Heart left ventricle (tissue), 16 donors: ENCODE data around the gene CFAP299. TPM values are rescaled to one million over a fixed set of nuclear protein-coding genes. Genes with fewer than 3 reads are reported as not detected.

ENCODE experiments used
- ATAC-seq, 4 donors: fragments of 200-7000 bp; cut with Tn5 transposase; one replicate each; pipeline ENCODE4 v1.9.1; 2020 to 2022; ENCODE audit warnings: moderate library complexity in 4 of 4, mild to moderate bottlenecking in 3 of 4, moderate number of reproducible peaks in 1 of 4
- DNase-seq, 5 donors: peaks; one replicate each; pipeline ENCODE4 v3.0.0-alpha.2; 2020
- H3K27ac ChIP-seq, 12 donors: fragments of 200-600 bp; sonication (generic) in 4 of 12; one replicate each; pipeline versions ENCODE4 v1.5.0 to v1.8.0; 2016 to 2022; ENCODE audit warnings: mild to moderate bottlenecking in 2 of 12
- H3K27me3 ChIP-seq, 9 donors: fragments of 200-600 bp; sonication (generic) in 2 of 9; one replicate each; pipeline versions ENCODE4 v1.5.1 to v1.8.0; 2016 to 2022; ENCODE audit warnings: mild to moderate bottlenecking in 3 of 9
- H3K36me3 ChIP-seq, 9 donors: fragments of 200-600 bp; sonication (generic) in 2 of 9; one replicate each; pipeline versions ENCODE4 v1.5.0 to v1.8.0; 2018 to 2022; ENCODE audit warnings: mild to moderate bottlenecking in 2 of 9
- H3K4me1 ChIP-seq, 12 donors: fragments of 200-600 bp; sonication (generic) in 4 of 12; one replicate each; pipeline versions ENCODE4 v1.5.0 to v1.8.0; 2016 to 2022; ENCODE audit warnings: mild to moderate bottlenecking in 3 of 12
- H3K4me3 ChIP-seq, 12 donors: fragments of 200-600 bp; sonication (generic) in 4 of 12; one replicate each; pipeline versions ENCODE4 v1.5.0 to v1.8.0; 2017 to 2022; ENCODE audit warnings: mild to moderate bottlenecking in 9 of 12, moderate library complexity in 4 of 12
- H3K9me3 ChIP-seq, 12 donors: fragments of 200-600 bp; sonication (generic) in 4 of 12; one replicate each; pipeline versions ENCODE4 v1.5.0 to v1.8.0; 2016 to 2022; ENCODE audit warnings: mild to moderate bottlenecking in 1 of 12
- CTCF ChIP-seq, 12 donors: fragments of 200-600 bp; sonication (generic) in 4 of 12; IDR thresholded peaks; one replicate each; pipeline versions ENCODE4 v1.5.0 to v1.8.0; 2018 to 2022; ENCODE audit warnings: antibody characterized with exemption in 12 of 12, mild to moderate bottlenecking in 5 of 12
- POLR2A ChIP-seq, 2 donors: fragments of 450-650 bp; IDR thresholded peaks; one replicate each; pipeline ENCODE4 v1.6.1; 2017; ENCODE audit warnings: antibody characterized with exemption in 2 of 2, mild to moderate bottlenecking in 2 of 2, moderate library complexity in 2 of 2
- WGBS, 4 donors: extraction: QIAGEN DNeasy Blood & Tissue Kit in 2 of 4; methylation state at CpG; one replicate each; pipeline versions ENCODE4 v1.1.5 to v1.1.7; 2013 to 2018; 5-methylcytosine and 5-hydroxymethylcytosine counted together
- intact Hi-C, 10 donors: fragments of 100-400 bp; cut with DNase I; formaldehyde crosslinking; loops; one replicate each; pipeline versions ENCODE4 v1.11.1 to v1.14.2; 2022
- polyA plus RNA-seq, 2 donors: library from polyadenylated mRNA; stranded (reverse); fragments of 200-250 nt; gene quantifications; one replicate each; pipeline ENCODE4 v1.2.3, GENCODE V29; 2013
- total RNA-seq, 9 donors: library from RNA; depleted of rRNA in 2 of 9; stranded (reverse); fragments of >200 nt in 2 of 9; fragmentation: NEBNext Ultra II Directional in 3 of 9; extraction: Animal tissue kit (Norgen Biotek cat#: 25700) in 3 of 9; gene quantifications; one replicate each; pipeline versions ENCODE4 v1.1.0 to v1.2.4, GENCODE V29; 2016 to 2023
- donor health status: ischemic (EF 13 %, LVEDD 7.1; RV severe dilation, severe dysfunction).
- donor health status: healthy with polysubstance abuse.
- donor health status: DM: no; HTN: yes; CAD: no.
- donor health status: DM: no; HTN: no; CAD: no.
- donor health status: ischemic (EF 25% LVEDD 6.9; RV normal size, moderate dysfunction).
- donor health status: ischemic (EF 25% LVEDD 5.7; RV mildly dilated, moderate dysfunction).
- donor health status: healthy.
- donor health status: DM: yes; HTN: yes; CAD: no.
- donor health status: ischemic (EF 35%, LVEDD 5.7; RV mildly dilated, moderate dysfunction).
- donor health status: nonischemic (EF 11% LVEDD 7.7; RV severe dilation, severe dysfunction).
- donor health status: DM: yes; HTN: yes; CAD: no.
- donor health status: PGD.
- donor health status: ischemic (EF 29% LVEDD 5.4; RV normal size, mild dysfunction).
- donor health status: nonischemic (EF 23%, LVEDD 6.1; RV moderate dilation, normal function).

The CFAP299 gene
- total and polyA plus RNA-seq, 11 donors: 0.25 TPM; not detected in 10

GRCh38 chr4:80986011-80986410 is 650.5 kb downstream of the CFAP299 start:
- no peak for TF ChIP-seq CTCF (IDR thresholded peaks at IDR 0.05)
- TF ChIP-seq POLR2A (IDR thresholded peaks at IDR 0.05): no peak
- intact Hi-C loops: loop anchor here in 3 of 10 donors (5.0 to 10.0 kb wide), 2 partner anchors 621 to 624 kb away; no protein-coding TSS in a partner anchor
- Histone ChIP-seq H3K4me3 (no peak overlapping the region), H3K4me1 (no peaks in the 10 kb centered on the region), H3K9me3 (no peaks in the 10 kb centered on the region), H3K36me3 (no peaks in the 10 kb centered on the region), H3K27me3 (peaks cover 0 to 2% (median 0%) of the 10 kb centered on the region in 9 donors), H3K27ac (no peak overlapping the region)
- no peak for DNase-seq
- no peak for ATAC-seq

- TF ChIP-seq CTCF (IDR thresholded peaks at IDR 0.05): peak; percentile 40 to 72 (median 62)
- TF ChIP-seq POLR2A (IDR thresholded peaks at IDR 0.05): no peak
- H3K4me3 ChIP-seq: no peak overlapping the region
- DNase-seq (no peak), ATAC-seq (no peak)
- H3K27ac ChIP-seq: no peak overlapping the region
- H3K9me3 ChIP-seq: no peaks in the 10 kb centered on the region
- H3K27me3 ChIP-seq: peaks cover 0 to 4% (median 0%) of the 10 kb centered on the region in 9 donors
- H3K4me1 ChIP-seq: no peaks in the 10 kb centered on the region
- 3 to 9% (median 4%) methylated on average over 2 of the region's 2 CpGs for WGBS, 4 donors
- intact Hi-C loops: loop anchor here (2.0 to 10.0 kb wide), 4 partner anchors 623 to 628 kb away; no protein-coding TSS in a partner anchor
- H3K36me3 ChIP-seq: no peaks in the 10 kb centered on the region
Observed at GRCh38 chr4:80989921-80990544, 654.5 kb downstream of the CFAP299 start.

GRCh38 chr4:80990851-80991250 is 655.3 kb downstream of the CFAP299 start:
- WGBS, 4 donors: 44 to 63% (median 54%) methylated on average over 2 of the region's 2 CpGs
- ATAC-seq (no peak), DNase-seq (no peak)
- H3K27me3 ChIP-seq: peaks cover 0 to 4% (median 0%) of the 10 kb centered on the region in 9 donors
- H3K36me3 ChIP-seq: no peaks in the 10 kb centered on the region
- no peak overlapping the region for H3K27ac ChIP-seq
- H3K4me3 ChIP-seq: no peak overlapping the region
- intact Hi-C loops: loop anchor here in 6 of 10 donors (2.0 to 5.0 kb wide), 3 partner anchors 624 to 629 kb away; no protein-coding TSS in a partner anchor
- no peak for TF ChIP-seq POLR2A (IDR thresholded peaks at IDR 0.05)
- no peak for TF ChIP-seq CTCF (IDR thresholded peaks at IDR 0.05)
- H3K4me1 ChIP-seq: no peaks in the 10 kb centered on the region
- H3K9me3 ChIP-seq: no peaks in the 10 kb centered on the region

GRCh38 chr4:80999943-81000342 is 664.4 kb downstream of the CFAP299 start:
- Histone ChIP-seq H3K36me3 (no peaks in the 10 kb centered on the region), H3K9me3 (no peaks in the 10 kb centered on the region), H3K4me3 (no peak overlapping the region), H3K27me3 (no peaks in the 10 kb centered on the region), H3K4me1 (no peaks in the 10 kb centered on the region), H3K27ac (no peak overlapping the region)
- TF ChIP-seq CTCF (IDR thresholded peaks at IDR 0.05): no peak
- ATAC-seq (no peak), DNase-seq (no peak)
- intact Hi-C loops: no loop called here
- 69 to 91% (median 86%) methylated on average over 3 of the region's 3 CpGs for WGBS, 4 donors
